B cell (primary cell): ENCODE results near the gene EIF3D. TPM values are rescaled to one million over a fixed set of nuclear protein-coding genes. Genes with fewer than 3 reads are reported as not detected.

Experiments
- ATAC-seq: fragments of 200-7000 bp; cut with Tn5 transposase; one replicate; pipeline ENCODE4 v1.10.0; 2021; ENCODE audit warnings: low read depth, mild to moderate bottlenecking, moderate number of reproducible peaks, moderate library complexity
- CTCF ChIA-PET: fragments of 350-600 bp; sonication (Branson Sonifier 250); formaldehyde crosslinking; loops from one replicate; lab custom pipeline; 2021; ENCODE audit warnings: antibody characterized with exemption, inconsistent platforms; lab: Charles Lee
- POLR2A ChIA-PET: fragments of 350-600 bp; sonication (Branson Sonifier 250); formaldehyde crosslinking; loops from one replicate; lab custom pipeline; 2021; ENCODE audit warnings: antibody characterized with exemption; lab: Charles Lee
- DNase-seq: peaks from one replicate; pipeline ENCODE4 v3.0.0; 2013
- H2AFZ ChIP-seq: 2 replicates; pipeline ENCODE4 v1.6.1; 2012; ENCODE audit warnings: mild to moderate bottlenecking, low read depth, low read length; ENCODE audit not compliant: insufficient read depth, poor library complexity, severe bottlenecking
- H3K27ac ChIP-seq, 2 donors: 1 replicate in 1 of 2; 2 replicates in 1 of 2; pipeline ENCODE4 v1.5.1; 2012 to 2013; ENCODE audit warnings: low read length in 2 of 2, mild to moderate bottlenecking in 2 of 2, moderate library complexity in 1 of 2
- H3K27me3 ChIP-seq, 4 experiments: fragments of 200-600 bp in 1 of 4; sonication (generic) in 1 of 4; replicated peaks in 1 of 4; 1 replicate in 2 of 4; 2 replicates in 2 of 4; pipeline versions ENCODE4 v1.6.1 to v1.7.0; 2013 to 2016; ENCODE audit warnings: low read length in 3 of 4, mild to moderate bottlenecking in 2 of 4, mixed read lengths in 1 of 4, moderate library complexity in 1 of 4; ENCODE audit not compliant: insufficient read depth in 4 of 4, control insufficient read depth in 3 of 4; ENCODE audit errors: control extremely low read depth in 1 of 4
- H3K36me3 ChIP-seq, 2 experiments: replicated peaks in 1 of 2; 1 replicate in 1 of 2; 2 replicates in 1 of 2; pipeline versions ENCODE4 v1.6.1 to v1.7.1; 2013; ENCODE audit warnings: low read length in 1 of 2; ENCODE audit not compliant: insufficient read depth in 2 of 2, control insufficient read depth in 1 of 2; ENCODE audit errors: control extremely low read depth in 1 of 2, extremely low read depth in 1 of 2
- H3K4me1 ChIP-seq, 2 donors: fragments of 200-600 bp in 1 of 2; sonication (generic) in 1 of 2; 1 replicate in 1 of 2; 2 replicates in 1 of 2; pipeline versions ENCODE4 v1.5.1 to v1.6.1; 2013 to 2017; ENCODE audit warnings: low read length in 2 of 2; ENCODE audit not compliant: control insufficient read depth in 2 of 2, insufficient read depth in 2 of 2
- H3K4me2 ChIP-seq: replicated peaks from 2 replicates; pipeline ENCODE3; 2012; ENCODE audit warnings: mild to moderate bottlenecking, low read depth, low read length; ENCODE audit not compliant: poor library complexity, severe bottlenecking
- H3K4me3 ChIP-seq, 5 experiments: fragments of 200-600 bp in 1 of 5; sonication (generic) in 1 of 5; 1 replicate in 3 of 5; 2 replicates in 2 of 5; pipeline versions ENCODE4 v1.5.1 to v1.7.0; 2011 to 2016; ENCODE audit warnings: low read length in 4 of 5, mild to moderate bottlenecking in 4 of 5, low read depth in 2 of 5, control low read depth in 1 of 5, moderate library complexity in 1 of 5; ENCODE audit not compliant: insufficient read depth in 1 of 5; ENCODE audit errors: control extremely low read depth in 1 of 5, extremely low read depth in 1 of 5
- H3K79me2 ChIP-seq: fragments of 200-600 bp; sonication (generic); one replicate; pipeline ENCODE4 v1.6.0; 2016; ENCODE audit warnings: low read length; ENCODE audit not compliant: control insufficient read depth, insufficient read depth
- H3K9ac ChIP-seq: fragments of 200-600 bp; sonication (generic); 2 replicates; pipeline ENCODE4 v1.6.1; 2017; ENCODE audit warnings: mild to moderate bottlenecking, low read length, moderate library complexity
- H3K9me3 ChIP-seq, 3 donors: one replicate each; pipeline versions ENCODE4 v1.6.1 to v1.7.1; 2013; ENCODE audit warnings: low read length in 2 of 3; ENCODE audit not compliant: control insufficient read depth in 2 of 3, insufficient read depth in 1 of 3; ENCODE audit errors: control extremely low read depth in 1 of 3
- H4K20me1 ChIP-seq: 2 replicates; pipeline ENCODE4 v1.6.0; 2012; ENCODE audit warnings: mild to moderate bottlenecking, low read length; ENCODE audit not compliant: insufficient read depth, control insufficient read depth, poor library complexity, severe bottlenecking
- H3K27ac Mint-ChIP-seq: one replicate; pipeline ENCODE4 v1.8.0; 2021; ENCODE audit warnings: mixed read lengths
- H3K27me3 Mint-ChIP-seq: one replicate; pipeline ENCODE4 v1.8.0; 2021; ENCODE audit warnings: mixed read lengths
- H3K4me1 Mint-ChIP-seq: one replicate; pipeline ENCODE4 v1.8.0; 2021; ENCODE audit warnings: mixed read lengths
- H3K4me3 Mint-ChIP-seq: one replicate; pipeline ENCODE4 v1.8.0; 2021; ENCODE audit warnings: mixed read lengths
- H3K9me3 Mint-ChIP-seq: one replicate; pipeline ENCODE4 v1.8.0; 2022; ENCODE audit warnings: mixed read lengths; ENCODE audit not compliant: insufficient read depth
- CTCF ChIP-seq: fragments of 200-600 bp; IDR thresholded peaks from one replicate; pipeline ENCODE4 v1.8.0; 2022; ENCODE audit warnings: antibody characterized with exemption, mild to moderate bottlenecking
- EZH2 ChIP-seq: IDR thresholded peaks from 2 replicates; pipeline ENCODE4 v1.6.1; 2012; ENCODE audit warnings: borderline replicate concordance, low read depth, mild to moderate bottlenecking, moderate library complexity, low read length; ENCODE audit not compliant: insufficient read depth, poor library complexity, severe bottlenecking
- WGBS: methylation state at CpG from one replicate; pipeline ENCODE4 v1.1.5; 2013; ENCODE audit warnings: missing lambda C conversion rate; ENCODE audit not compliant: insufficient coverage; 5-methylcytosine and 5-hydroxymethylcytosine counted together
- intact Hi-C: fragments of 100-400 bp; cut with micrococcal nuclease; formaldehyde crosslinking; loops from one replicate; pipeline ENCODE4 v1.10.0; 2022
- polyA plus RNA-seq: library from polyadenylated mRNA; depleted of rRNA; stranded (reverse); fragments of >200 nt; gene quantifications from 2 replicates; pipeline ENCODE4 v1.2.3, GENCODE V29; 2012
- total RNA-seq, 2 donors: library from RNA; stranded (reverse); fragments of 120-200 nt in 1 of 2; gene quantifications; 1 replicate in 1 of 2; 2 replicates in 1 of 2; pipeline versions ENCODE4 v1.2.3 to v1.2.4, GENCODE V29; 2013 to 2022

Gene EIF3D
- total and polyA plus RNA-seq, 2 donors (not counting 1 experiment from before 2014, with no cell fraction given), result 274 to 324 TPM

- Mint-ChIP-seq H3K4me1 (peaks cover under 1% of the 10 kb centered on the region), H3K27ac (no peak overlapping the region), H3K4me3 (no peak overlapping the region), H3K9me3 (no peaks in the 10 kb centered on the region), H3K27me3 (peaks cover 9% of the 10 kb centered on the region)
- H3K27ac ChIP-seq, result no peak overlapping the region
- H4K20me1 ChIP-seq, result no peaks in the 10 kb centered on the region
- H2AFZ ChIP-seq, result no peak overlapping the region
- DNase-seq (no peak), ATAC-seq (no peak)
- TF ChIP-seq EZH2 (no peak), CTCF (no peak)
- H3K4me1 ChIP-seq, result peaks cover 0 to 6% of the 10 kb centered on the region in 2 donors
- H3K27me3 ChIP-seq, result no peaks in the 10 kb centered on the region
- H3K4me2 ChIP-seq, result no peak overlapping the region
- no peaks in the 10 kb centered on the region for H3K9me3 ChIP-seq
- no peaks in the 10 kb centered on the region for H3K79me2 ChIP-seq
- no peak overlapping the region for H3K9ac ChIP-seq
- WGBS, result 90% methylated on average over 9 of the region's 12 CpGs
- intact Hi-C loops, result no loop called here
- H3K36me3 ChIP-seq, result no peaks in the 10 kb centered on the region
- ChIA-PET POLR2A (no interaction called here), CTCF (interaction anchor here (0.8 kb wide), 1 partner anchor 437 kb away, joined by 4 read pairs; no protein-coding TSS in a partner anchor)
- H3K4me3 ChIP-seq, result no peak overlapping the region
Measured at GRCh38 chr22:36540867-36541642, 12.1 kb upstream of the EIF3D start.

- H3K4me3 ChIP-seq, result no peak overlapping the region
- ChIA-PET POLR2A (no interaction called here), CTCF (no interaction called here)
- H3K4me1 ChIP-seq, result peaks cover 0 to 4% of the 10 kb centered on the region in 2 donors
- H3K27me3 Mint-ChIP-seq, result peaks cover 9% of the 10 kb centered on the region
- H3K4me2 ChIP-seq, result no peak overlapping the region
- no peak for ATAC-seq
- H3K79me2 ChIP-seq, result no peaks in the 10 kb centered on the region
- H3K36me3 ChIP-seq, result no peaks in the 10 kb centered on the region
- TF ChIP-seq EZH2 (no peak), CTCF (no peak)
- no peaks in the 10 kb centered on the region for H3K4me1 Mint-ChIP-seq
- intact Hi-C loops, result no loop called here
- no peaks in the 10 kb centered on the region for H3K27me3 ChIP-seq
- H2AFZ ChIP-seq, result no peak overlapping the region
- H4K20me1 ChIP-seq, result no peaks in the 10 kb centered on the region
- no peaks in the 10 kb centered on the region for H3K9me3 Mint-ChIP-seq
- H3K9me3 ChIP-seq, result no peaks in the 10 kb centered on the region
- 50% methylated on average over 4 of the region's 7 CpGs for WGBS
- no peak overlapping the region for H3K9ac ChIP-seq
- no peak overlapping the region for H3K4me3 Mint-ChIP-seq
- no peak for DNase-seq
- H3K27ac Mint-ChIP-seq, result no peak overlapping the region
- no peak overlapping the region for H3K27ac ChIP-seq
Measured at GRCh38 chr22:36538529-36538928, 9.6 kb upstream of the EIF3D start.
